Measurements from ENCODE around the gene ITGA11. TPM values are rescaled to one million over a fixed set of nuclear protein-coding genes. Genes with fewer than 3 reads are reported as not detected.
A peak's percentile ranks its signal among the peaks of the same experiment; 100 is the strongest.

The ITGA11 gene
- total and polyA plus RNA-seq, 2 of the 4 experiments (the other 2 are of a cell fraction): 4.1 to 6.6 TPM

GRCh38 chr15:68365770-68366169 lies 66.2 kb downstream of the ITGA11 start:
- H3K4ac ChIP-seq (ENCODE audit: low read depth, low read length): no peak overlapping the region; the same call in 1 of the 2 replicates
- intact Hi-C loops (cut with micrococcal nuclease): no loop called here

More at GRCh38 chr15:68365770-68366169, 66.2 kb downstream of the ITGA11 start:
- Histone ChIP-seq H2AK5ac (ENCODE audit: low read depth, low read length) (peak overlapping the region; percentile 17; the same call in 1 of the 2 replicates), H4K5ac (ENCODE audit: low read depth, low read length) (no peak overlapping the region), H3K18ac (ENCODE audit: low read depth, low read length) (no peak overlapping the region), H2BK120ac (ENCODE audit: low read depth, low read length) (no peak overlapping the region; the same call in 1 of the 2 replicates), H2AFZ (replicated peaks; ENCODE audit: low read length, poor library complexity) (no peak overlapping the region), H3K79me1 (ENCODE audit: low read depth in 1 of 2, low read length in 2 of 2) (no peaks in the 10 kb centered on the region), H3K56ac (ENCODE audit: extremely low read depth, insufficient read depth, low read length) (no peak overlapping the region), H3K9ac (ENCODE audit: low read depth, low read length) (no peak overlapping the region), H2BK20ac (ENCODE audit: low read depth, low read length) (peak overlapping the region; percentile 73), H3K4me2 (ENCODE audit: low read depth, low read length) (no peak overlapping the region), H3K9me3 (ENCODE audit: control insufficient read depth, insufficient read depth, low read length) (no peaks in the 10 kb centered on the region), H3K9me1 (ENCODE audit: insufficient read depth, low read length) (peaks cover 11% of the 10 kb centered on the region), H4K91ac (ENCODE audit: insufficient read depth, low read depth, low read length) (0 out of 2 replicates have a peak overlapping the region, but pooled peaks have one; percentile 16), H3K4me3 (ENCODE audit: insufficient read depth, low read depth, low read length) (no peak overlapping the region), H3K27me3 (ENCODE audit: control insufficient read depth, insufficient read depth, low read length) (no peaks in the 10 kb centered on the region), H3K23ac (ENCODE audit: low read depth, low read length) (no peak overlapping the region), H3K36me3 (ENCODE audit: control insufficient read depth, insufficient read depth, low read length) (peaks cover 6% of the 10 kb centered on the region; the same call in 1 of the 2 replicates), H2BK5ac (ENCODE audit: low read depth, low read length, poor library complexity, severe bottlenecking) (no peak overlapping the region), H3K4me1 (ENCODE audit: control insufficient read depth, insufficient read depth, low read length) (peaks cover 23% of the 10 kb centered on the region), H2BK15ac (ENCODE audit: low read depth, low read length) (no peak overlapping the region; the same call in 2 of the 3 replicates), H4K8ac (ENCODE audit: low read depth in 2 of 2, low read length in 2 of 2) (no peak overlapping the region; a peak in 2 of 4 replicates), H3K27ac (ENCODE audit: insufficient read depth, low read length) (no peak overlapping the region), H2AK9ac (replicated peaks; ENCODE audit: low read depth, low read length, poor library complexity) (no peak overlapping the region), H4K20me1 (ENCODE audit: insufficient read depth, low read length) (no peaks in the 10 kb centered on the region), H3K14ac (replicated peaks; ENCODE audit: low read depth, low read length) (peak overlapping the region; percentile 60; the same call in 1 of the 2 replicates)
- CTCF ChIA-PET: interaction anchor here (0.7 kb wide), 1 partner anchor 12 kb away, joined by 4 read pairs; no protein-coding TSS in a partner anchor
- TF ChIP-seq POLR2A (IDR thresholded peaks at IDR 0.05; ENCODE audit: low read depth, low read length) (no peak), MXI1 (IDR thresholded peaks at IDR 0.05; ENCODE audit: borderline replicate concordance, low read depth, low read length) (no peak), CEBPB (IDR thresholded peaks at IDR 0.05; ENCODE audit: low read depth, low read length) (no peak), SMC3 (IDR thresholded peaks at IDR 0.05; ENCODE audit: low read depth, low read length) (no peak), BHLHE40 (IDR thresholded peaks at IDR 0.05; ENCODE audit: low read depth, low read length) (no peak), CHD1 (IDR thresholded peaks at IDR 0.05; ENCODE audit: low read depth, low read length) (no peak), MAFK (IDR thresholded peaks at IDR 0.05; ENCODE audit: low read depth, low read length) (no peak)
- no TSS peak for BruUV-seq (replicated peaks)
- DNase-seq: no peak
- POLR2A ChIA-PET (ENCODE audit: unreplicated experiment): no interaction called here
- in situ Hi-C loops (cut with MboI; ENCODE audit: low sequenced_read_pairs) (no loop called here), dilution Hi-C loops (cut with HindIII; ENCODE audit: low sequenced_read_pairs, unreplicated experiment) (no loop called here)
- no peak for ATAC-seq (ENCODE audit: low read depth)
- 75% methylated on average over 2 of the region's 6 CpGs; no CpG with 5 or more reads in 1 of the 2 experiments for WGBS, 2 experiments (ENCODE audit: extremely low coverage in 2 of 2, insufficient read length in 1 of 2)

All from IMR-90 (cell line).